ENCODE results near the gene RHOBTB3.

RHOBTB3 gene

GRCh38 chr5:95731571-95732554 is 727 bp downstream of the RHOBTB3 start:
- DNase-seq (ENCODE audit: low spot score), result no peak

GRCh38 chr5:95733107-95733665 is 2.0 kb downstream of the RHOBTB3 start:
- DNase-seq (ENCODE audit: low spot score), result no peak

- DNase-seq (ENCODE audit: low spot score), result no peak
Observed at GRCh38 chr5:95734187-95734586, 3.1 kb downstream of the RHOBTB3 start.

- no peak for DNase-seq (ENCODE audit: low spot score)
Observed at GRCh38 chr5:95734906-95735305, 3.8 kb downstream of the RHOBTB3 start.

- DNase-seq (ENCODE audit: low spot score), result no peak
Observed at GRCh38 chr5:95735406-95735805, 4.3 kb downstream of the RHOBTB3 start.

- DNase-seq (ENCODE audit: low spot score), result no peak
Observed at GRCh38 chr5:95738072-95738471, 6.9 kb downstream of the RHOBTB3 start.

- no peak for DNase-seq (ENCODE audit: low spot score)
Observed at GRCh38 chr5:95738834-95739233, 7.7 kb downstream of the RHOBTB3 start.

- DNase-seq (ENCODE audit: low spot score), result no peak
Observed at GRCh38 chr5:95739857-95740256, 8.7 kb downstream of the RHOBTB3 start.

GRCh38 chr5:95741458-95741857 is 10.3 kb downstream of the RHOBTB3 start:
- DNase-seq (ENCODE audit: low spot score), result no peak

- DNase-seq (ENCODE audit: low spot score), result no peak
Observed at GRCh38 chr5:95743232-95743631, 12.1 kb downstream of the RHOBTB3 start.

GRCh38 chr5:95743877-95744276 is 12.7 kb downstream of the RHOBTB3 start:
- no peak for DNase-seq (ENCODE audit: low spot score)

- DNase-seq (ENCODE audit: low spot score), result no peak
Observed at GRCh38 chr5:95746194-95746593, 15.1 kb downstream of the RHOBTB3 start.

GRCh38 chr5:95746722-95747679 is 15.9 kb downstream of the RHOBTB3 start:
- no peak for DNase-seq (ENCODE audit: low spot score)

GRCh38 chr5:95748133-95748532 is 17.0 kb downstream of the RHOBTB3 start:
- DNase-seq (ENCODE audit: low spot score), result no peak

- DNase-seq (ENCODE audit: low spot score), result no peak
Observed at GRCh38 chr5:95754545-95754944, 23.4 kb downstream of the RHOBTB3 start.

- no peak for DNase-seq (ENCODE audit: low spot score)
Observed at GRCh38 chr5:95759005-95759404, 27.9 kb downstream of the RHOBTB3 start.

- DNase-seq (ENCODE audit: low spot score), result no peak
Observed at GRCh38 chr5:95759634-95760033, 28.5 kb downstream of the RHOBTB3 start.

GRCh38 chr5:95760273-95761191 is 29.4 kb downstream of the RHOBTB3 start:
- no peak for DNase-seq (ENCODE audit: low spot score)

GRCh38 chr5:95761771-95762651 is 30.9 kb downstream of the RHOBTB3 start:
- DNase-seq (ENCODE audit: low spot score), result no peak

GRCh38 chr5:95762652-95763041 is 31.5 kb downstream of the RHOBTB3 start:
- no peak for DNase-seq (ENCODE audit: low spot score)

All from iPS-NIHi11 (cell line).